Measurements from ENCODE around the gene TSPAN4. TPM values are rescaled to one million over a fixed set of nuclear protein-coding genes. Genes with fewer than 3 reads are reported as not detected.

Gene TSPAN4
- total and polyA plus RNA-seq, 9 of the 15 experiments (the other 6 are each of a cell fraction or from before 2014, with no cell fraction given) = 0.07 to 31.0 (median 15.7) TPM

GRCh38 chr11:808427-809286 lies 34.0 kb upstream of the TSPAN4 start (continued):
- TF ChIP-seq AFF1 (IDR thresholded peaks at IDR 0.05; ENCODE audit: low read depth in 1 of 2, partially characterized antibody in 2 of 2) (no peak), ZNF146 (CRISPR knock-in tag; IDR thresholded peaks at IDR 0.05; ENCODE audit: unreplicated experiment) (no peak), CTBP1 (IDR thresholded peaks at IDR 0.05; ENCODE audit: borderline replicate concordance) (no peak), HSF4 (CRISPR knock-in tag; IDR thresholded peaks at IDR 0.05; ENCODE audit: borderline replicate concordance) (no peak), CREB3 (tag; conservative IDR thresholded peaks at IDR 0.05; ENCODE audit: low read depth) (no peak), ZNF57 (CRISPR knock-in tag; IDR thresholded peaks at IDR 0.05) (no peak), GATAD2A (IDR thresholded peaks at IDR 0.05) (no peak), MIER1 (IDR thresholded peaks at IDR 0.05; ENCODE audit: low read depth) (no peak), TSHZ1 (CRISPR knock-in tag; IDR thresholded peaks at IDR 0.05) (no peak), BDP1 (IDR thresholded peaks at IDR 0.05; ENCODE audit: insufficient read depth, insufficient read length) (no peak), ZNF785 (CRISPR knock-in tag; IDR thresholded peaks at IDR 0.05) (no peak), EGR1 (conservative IDR thresholded peaks at IDR 0.05) (no peak), CREB3L1 (IDR thresholded peaks at IDR 0.05; ENCODE audit: borderline replicate concordance, low read depth) (no peak), GATAD2B (IDR thresholded peaks at IDR 0.05; ENCODE audit: borderline replicate concordance) (no peak), BRCA1 (IDR thresholded peaks at IDR 0.05) (no peak), BRCA1 (CRISPR knock-in tag; IDR thresholded peaks at IDR 0.05) (peak; percentile 74; the same call in 1 of the 2 replicates), RBBP5 (IDR thresholded peaks at IDR 0.05; ENCODE audit: borderline replicate concordance, insufficient read depth, low read length, poor library complexity, severe bottlenecking) (no peak), HNRNPK (IDR thresholded peaks at IDR 0.05; ENCODE audit: low read depth, low read length, poor library complexity, severe bottlenecking) (no peak)

All from K562 (cell line).